Hematopoietic multipotent progenitor cell (in vitro differentiated cells): Measurements from ENCODE around the gene PCF11. TPM values are rescaled to one million over a fixed set of nuclear protein-coding genes. Genes with fewer than 3 reads are reported as not detected.

Experiments
- DNase-seq, 3 donors: peaks; one replicate each; pipeline ENCODE4 v3.0.0-alpha.2; 2011 to 2015; ENCODE audit warnings: low read depth in 2 of 3, low spot score in 2 of 3
- total RNA-seq: library from RNA; depleted of rRNA; stranded (reverse); fragments of >200 nt; gene quantifications from one replicate; pipeline ENCODE4 v1.2.3, GENCODE V29; 2012

PCF11 gene
- total RNA-seq, 1 donor: 47.7 TPM

DNA sequence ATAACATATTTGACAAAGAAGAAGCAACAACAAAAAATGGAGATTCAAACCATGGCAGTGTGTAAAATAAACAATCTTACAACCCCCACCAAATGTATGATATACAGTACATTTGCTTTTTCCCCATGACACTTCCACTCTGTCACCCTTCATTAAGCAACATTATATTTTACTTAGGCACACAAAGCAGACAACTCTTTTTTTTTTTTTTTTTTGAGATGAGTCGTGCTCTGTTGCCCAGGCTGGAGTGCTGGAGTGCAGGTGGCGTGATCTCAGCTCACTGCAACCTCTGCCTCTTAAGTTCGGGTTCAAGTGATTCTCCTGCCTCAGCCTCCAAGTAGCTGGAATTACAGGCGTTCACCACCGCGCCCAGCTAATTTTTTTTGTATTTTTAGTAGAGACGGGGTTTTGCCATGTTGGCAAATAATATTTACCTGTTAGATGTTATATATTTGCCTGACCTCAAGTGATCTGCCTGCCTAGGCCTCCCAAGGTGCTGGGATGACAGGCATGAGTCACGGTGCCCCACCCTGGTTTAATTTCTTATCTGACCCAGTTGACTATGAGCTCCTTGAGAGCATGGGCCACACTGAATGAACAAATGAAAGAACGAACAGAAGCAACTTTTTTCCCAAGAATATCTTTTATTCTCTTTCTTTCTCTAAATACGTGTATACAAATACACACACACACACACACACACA lies 5.5 kb upstream of the PCF11 start:
- DNase-seq: no peak

DNA sequence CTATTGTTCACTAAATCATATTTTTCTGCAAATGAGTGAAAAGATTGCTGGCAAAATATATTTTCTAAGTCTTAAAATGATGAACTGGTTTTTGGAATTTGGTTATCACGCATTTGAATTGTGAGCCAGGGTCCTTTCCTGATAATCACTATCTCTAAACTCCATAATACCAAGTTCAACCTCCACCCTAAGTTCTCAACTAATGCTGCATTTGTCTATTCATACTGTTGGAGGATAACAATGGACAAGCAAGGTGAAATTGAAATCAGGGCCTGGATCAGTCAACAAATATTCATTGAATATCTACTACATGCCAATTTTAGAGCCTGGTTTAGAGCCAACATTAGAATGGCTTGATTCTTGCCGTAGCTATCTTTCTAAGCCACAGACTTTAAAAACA lies 4.7 kb upstream of the PCF11 start:
- DNase-seq: no peak

DNA sequence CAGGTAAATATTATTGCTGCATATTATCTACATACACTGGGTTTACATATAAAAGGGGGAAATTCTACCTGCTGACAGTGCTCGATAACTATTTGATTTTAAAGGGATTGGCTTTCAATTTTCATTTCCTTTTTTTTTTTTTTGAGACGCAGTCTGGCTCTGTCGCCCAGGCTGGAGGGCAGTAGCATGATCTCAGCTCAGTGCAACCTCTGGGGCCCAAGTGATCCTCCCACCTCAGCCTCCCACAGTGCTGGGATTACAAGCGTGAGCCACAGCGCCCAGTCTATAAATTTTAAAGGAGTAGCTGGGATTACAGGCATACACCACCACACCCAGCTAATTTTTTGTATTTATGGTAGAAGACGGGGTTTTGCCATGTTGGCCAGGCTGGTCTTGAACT lies 3.2 kb upstream of the PCF11 start:
- no peak for DNase-seq

GRCh38 chr11:83156144-83156995 lies 561 bp upstream of the PCF11 start:
- DNase-seq: peak; percentile 97 to 100 (median 100)

DNA sequence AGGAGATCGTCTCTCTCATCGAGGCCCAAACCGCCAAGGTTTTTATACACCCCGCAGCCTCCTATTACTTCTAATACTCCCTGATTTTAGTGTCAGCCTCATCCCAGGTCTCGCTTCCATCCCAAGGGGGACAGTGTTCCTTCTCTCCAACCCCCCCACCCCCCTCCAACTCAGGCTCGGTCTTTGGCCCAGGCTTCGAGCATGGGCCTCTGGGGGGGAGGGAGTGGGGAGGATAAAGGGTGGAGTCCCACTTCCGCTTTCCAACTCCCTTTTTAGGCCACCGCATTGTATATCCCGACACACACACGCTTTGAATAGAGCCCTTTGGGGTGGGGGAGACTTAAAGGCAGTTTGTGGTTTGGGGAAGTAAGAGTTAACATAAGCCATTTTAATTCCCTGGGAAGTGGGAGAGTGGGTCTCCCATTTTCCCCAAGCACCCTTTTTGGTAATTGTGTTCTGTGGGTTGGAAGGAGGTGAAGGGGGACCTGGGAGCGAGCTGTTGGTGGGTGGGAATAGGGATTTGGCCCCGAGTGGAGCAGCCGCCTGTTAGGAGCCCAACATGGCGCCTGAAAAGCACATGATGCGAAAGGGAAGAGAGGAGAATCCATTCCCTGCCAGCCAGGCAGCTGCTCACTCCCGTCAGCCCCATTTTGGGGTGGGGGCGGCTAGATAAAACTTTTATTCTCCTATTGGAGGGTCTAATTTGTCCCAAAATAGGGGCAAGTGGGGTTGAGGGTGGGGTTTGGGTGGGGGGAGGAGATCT lies 844 bp downstream of the PCF11 start:
- peak; percentile 21 to 67 (median 59) for DNase-seq

DNA sequence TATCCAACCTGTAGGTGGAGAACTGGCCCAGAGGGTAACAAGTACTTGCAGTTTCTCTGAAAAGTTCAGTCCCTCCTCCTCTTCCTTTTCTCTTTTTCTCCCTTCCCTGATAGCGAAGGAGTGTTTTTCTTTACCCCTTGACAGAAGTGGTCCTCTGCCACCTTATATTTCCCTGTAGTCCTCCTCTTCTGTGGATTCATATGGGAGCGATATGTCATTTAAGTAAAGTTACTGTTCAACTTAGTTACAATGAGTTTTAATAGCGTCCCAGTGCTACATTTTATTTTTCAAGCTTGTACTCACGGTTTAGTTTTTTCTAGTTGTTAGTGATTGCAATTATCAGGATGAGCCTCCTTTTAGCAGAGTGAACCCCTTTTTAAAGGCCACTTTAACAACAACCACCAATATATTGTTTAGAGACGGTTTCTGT lies 1.4 kb downstream of the PCF11 start:
- DNase-seq: no peak

- no peak for DNase-seq
Measured at GRCh38 chr11:83158965-83159901, 2.3 kb downstream of the PCF11 start.

- no peak for DNase-seq
Measured at GRCh38 chr11:83159902-83160865, 3.3 kb downstream of the PCF11 start.

GRCh38 chr11:83161610-83162199 lies 4.8 kb downstream of the PCF11 start:
- DNase-seq: no peak

DNA sequence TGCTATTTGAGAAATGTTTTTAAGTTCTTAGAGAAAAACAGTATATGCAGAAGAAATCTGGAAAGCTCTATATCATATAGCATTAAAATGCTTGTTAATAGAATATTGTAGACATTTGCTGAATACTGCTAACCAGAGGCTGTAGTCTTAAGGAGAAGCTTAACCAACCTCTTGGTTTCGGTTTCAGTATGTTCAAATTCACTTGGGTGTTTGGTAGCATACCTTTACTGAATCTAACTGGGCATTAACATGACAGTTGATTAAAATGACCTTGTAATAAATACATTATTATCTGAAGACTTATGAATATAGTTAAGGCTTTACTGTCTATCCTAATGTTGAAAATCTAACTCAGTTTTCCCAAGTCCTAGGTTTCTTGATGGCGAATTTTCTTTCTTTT lies 5.4 kb downstream of the PCF11 start:
- peak in 1 of 3 donors; percentile 48 for DNase-seq

- no peak for DNase-seq
Measured at GRCh38 chr11:83166193-83166866, 9.4 kb downstream of the PCF11 start.

- DNase-seq: no peak
Measured at GRCh38 chr11:83168756-83169155, 11.8 kb downstream of the PCF11 start.

GRCh38 chr11:83170865-83171264 lies 13.9 kb downstream of the PCF11 start:
- DNase-seq: no peak

DNA sequence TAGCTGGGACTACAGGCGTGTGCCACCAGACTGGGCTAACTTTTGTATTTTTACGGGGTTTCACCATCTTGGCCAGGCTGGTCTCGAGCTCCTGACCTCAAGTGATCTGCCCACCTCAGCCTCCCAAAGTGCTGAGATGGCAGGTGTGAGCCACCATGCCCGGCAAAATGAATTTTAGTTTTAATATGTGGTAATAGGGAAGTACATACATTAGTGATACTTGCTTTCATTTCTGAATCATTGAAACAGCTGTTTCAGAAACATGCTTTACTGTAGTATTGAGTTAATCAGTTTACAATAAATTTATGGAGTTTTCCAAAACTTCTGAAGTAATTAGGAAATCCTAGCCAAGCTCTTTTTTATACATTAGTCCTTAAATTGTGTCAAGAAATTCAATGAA lies 15.6 kb downstream of the PCF11 start:
- DNase-seq: no peak

- no peak for DNase-seq
Measured at GRCh38 chr11:83174008-83174407, 17.1 kb downstream of the PCF11 start.

DNA sequence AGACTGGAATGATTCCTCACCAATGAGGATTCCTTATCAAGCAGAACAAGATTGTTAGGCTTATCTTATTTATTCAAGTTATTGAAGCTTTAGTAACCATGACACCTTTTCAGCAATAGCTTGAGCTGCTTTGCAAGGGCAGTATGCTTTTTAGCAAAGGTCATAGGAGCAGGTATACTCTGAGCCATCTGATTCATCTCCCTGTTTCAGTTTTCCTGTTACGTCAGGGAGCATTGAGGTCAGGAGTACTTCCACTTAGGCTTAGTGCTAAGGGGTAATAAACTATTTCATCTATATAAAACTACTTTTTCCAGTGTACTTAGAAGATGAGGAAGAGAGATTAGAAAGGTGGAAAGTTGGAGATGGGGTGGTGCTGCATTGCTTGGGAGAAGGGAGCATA lies 18.9 kb downstream of the PCF11 start:
- DNase-seq: no peak

- DNase-seq: no peak
Measured at GRCh38 chr11:83181815-83182214, 24.9 kb downstream of the PCF11 start.

DNA sequence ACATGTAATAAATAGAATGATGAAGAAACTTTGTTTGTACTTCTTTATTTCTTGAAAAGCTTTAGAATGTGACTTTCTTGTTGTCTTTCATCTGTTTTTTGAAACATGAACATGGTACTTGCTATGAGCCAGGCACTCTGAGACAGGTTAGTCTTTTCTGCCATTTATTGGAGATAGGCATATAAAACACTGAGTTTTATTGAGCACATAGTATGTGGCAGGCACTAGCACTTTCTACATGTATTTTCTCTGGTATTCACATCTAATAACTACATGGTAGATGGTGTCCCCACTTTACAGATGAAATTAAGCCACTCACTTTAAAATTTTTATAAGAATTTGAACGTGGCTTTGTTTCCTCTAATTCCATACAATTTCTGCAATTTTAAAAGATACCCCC lies 28.8 kb downstream of the PCF11 start:
- DNase-seq: no peak
